OCI-LY1 (cell line): Measurements from ENCODE around the gene TGFB3.

Experiments
- CTCF ChIP-seq: fragments of 200-600 bp; sonication (generic), shearing (Covaris generic); IDR thresholded peaks from 2 replicates; pipeline ENCODE4 v1.5.1; 2017; ENCODE audit warnings: mild to moderate bottlenecking, antibody characterized with exemption, low read length, moderate library complexity, mixed read lengths
- EZH2 ChIP-seq: fragments of 200-600 bp; sonication (generic), shearing (Covaris generic); IDR thresholded peaks from 2 replicates; pipeline ENCODE4 v1.8.0; 2017; ENCODE audit warnings: borderline replicate concordance, mixed run types, mild to moderate bottlenecking, antibody characterized with exemption, low read length, moderate library complexity, mixed read lengths

- TF ChIP-seq CTCF (no peak), EZH2 (no peak)
These were observed 48.0 kb downstream of the TGFB3 start for GRCh38 chr14:75933712-75934296.
